HCT116 (cell line): ENCODE data around the gene SLC10A7.

Experiments
- CBX3 ChIP-seq: IDR thresholded peaks from 2 replicates; pipeline ENCODE4 v1.6.1; 2012; ENCODE audit warnings: low read depth
- CTCF ChIP-seq, 3 experiments: fragments of 200-600 bp in 1 of 3; sonication (generic) in 1 of 3; IDR thresholded peaks in 2 of 3; conservative IDR thresholded peaks in 1 of 3; 2 replicates each; pipeline ENCODE4 v1.5.1; 2012 to 2017; ENCODE audit warnings: low read depth in 2 of 3, low read length in 2 of 3, antibody characterized with exemption in 1 of 3, borderline replicate concordance in 1 of 3, control low read depth in 1 of 3, mild to moderate bottlenecking in 1 of 3, mixed read lengths in 1 of 3, mixed run types in 1 of 3, moderate library complexity in 1 of 3; ENCODE audit not compliant: insufficient read depth in 1 of 3
- EGR1 ChIP-seq: IDR thresholded peaks from 2 replicates; pipeline ENCODE4 v1.6.1; 2012; ENCODE audit warnings: low read depth
- ELF1 ChIP-seq: IDR thresholded peaks from 2 replicates; pipeline ENCODE4 v1.6.1; 2012; ENCODE audit warnings: low read depth, borderline replicate concordance
- EZH2 ChIP-seq: fragments of 200-600 bp; sonication (generic); IDR thresholded peaks from 2 replicates; pipeline ENCODE4 v1.6.1; 2017; ENCODE audit warnings: antibody characterized with exemption, mixed run types
- POLR2A ChIP-seq: IDR thresholded peaks from 2 replicates; pipeline ENCODE4 v1.7.0; 2011; ENCODE audit warnings: borderline replicate concordance; ENCODE audit not compliant: insufficient read depth, insufficient read length; ENCODE audit errors: extremely low read depth
- POLR2AphosphoS5 ChIP-seq: IDR thresholded peaks from 2 replicates; pipeline ENCODE4 v1.6.1; 2011; ENCODE audit warnings: mild to moderate bottlenecking, low read depth, low read length, moderate library complexity
- RAD21 ChIP-seq: IDR thresholded peaks from 2 replicates; pipeline ENCODE4 v1.6.1; 2012; ENCODE audit warnings: low read depth, mild to moderate bottlenecking
- TF ChIP-seq, protein P1 (sequence below): IDR thresholded peaks from 2 replicates; pipeline ENCODE4 v1.6.1; 2012; ENCODE audit warnings: low read depth

- TF ChIP-seq CTCF (IDR thresholded peaks at IDR 0.05 in 2 of 3, conservative IDR thresholded peaks at IDR 0.05 in 1 of 3; ENCODE audit: borderline replicate concordance in 1 of 3, insufficient read depth in 1 of 3, low read depth in 2 of 3, low read length in 2 of 3) (no peak), EGR1 (no peak), EZH2 (no peak), POLR2A (no peak), POLR2AphosphoS5 (no peak), CBX3 (no peak), ELF1 (no peak), RAD21 (no peak)
- TF ChIP-seq, protein P1, sequence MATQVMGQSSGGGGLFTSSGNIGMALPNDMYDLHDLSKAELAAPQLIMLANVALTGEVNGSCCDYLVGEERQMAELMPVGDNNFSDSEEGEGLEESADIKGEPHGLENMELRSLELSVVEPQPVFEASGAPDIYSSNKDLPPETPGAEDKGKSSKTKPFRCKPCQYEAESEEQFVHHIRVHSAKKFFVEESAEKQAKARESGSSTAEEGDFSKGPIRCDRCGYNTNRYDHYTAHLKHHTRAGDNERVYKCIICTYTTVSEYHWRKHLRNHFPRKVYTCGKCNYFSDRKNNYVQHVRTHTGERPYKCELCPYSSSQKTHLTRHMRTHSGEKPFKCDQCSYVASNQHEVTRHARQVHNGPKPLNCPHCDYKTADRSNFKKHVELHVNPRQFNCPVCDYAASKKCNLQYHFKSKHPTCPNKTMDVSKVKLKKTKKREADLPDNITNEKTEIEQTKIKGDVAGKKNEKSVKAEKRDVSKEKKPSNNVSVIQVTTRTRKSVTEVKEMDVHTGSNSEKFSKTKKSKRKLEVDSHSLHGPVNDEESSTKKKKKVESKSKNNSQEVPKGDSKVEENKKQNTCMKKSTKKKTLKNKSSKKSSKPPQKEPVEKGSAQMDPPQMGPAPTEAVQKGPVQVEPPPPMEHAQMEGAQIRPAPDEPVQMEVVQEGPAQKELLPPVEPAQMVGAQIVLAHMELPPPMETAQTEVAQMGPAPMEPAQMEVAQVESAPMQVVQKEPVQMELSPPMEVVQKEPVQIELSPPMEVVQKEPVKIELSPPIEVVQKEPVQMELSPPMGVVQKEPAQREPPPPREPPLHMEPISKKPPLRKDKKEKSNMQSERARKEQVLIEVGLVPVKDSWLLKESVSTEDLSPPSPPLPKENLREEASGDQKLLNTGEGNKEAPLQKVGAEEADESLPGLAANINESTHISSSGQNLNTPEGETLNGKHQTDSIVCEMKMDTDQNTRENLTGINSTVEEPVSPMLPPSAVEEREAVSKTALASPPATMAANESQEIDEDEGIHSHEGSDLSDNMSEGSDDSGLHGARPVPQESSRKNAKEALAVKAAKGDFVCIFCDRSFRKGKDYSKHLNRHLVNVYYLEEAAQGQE = no peak
These were observed 82.3 kb downstream of the SLC10A7 start for GRCh38 chr4:146439437-146439836.
